Hepatocyte (in vitro differentiated cells): Measurements from ENCODE around the gene RRN3.
"Not testable (repeated sequence)": the region's sequence is repeated elsewhere in the genome, so short reads cannot be mapped to it uniquely, and the experiment has no call there.

Source experiments
- EZH2 ChIP-seq: fragments of 200-600 bp; sonication (generic); IDR thresholded peaks from 2 replicates; pipeline ENCODE4 v1.6.1; 2016; ENCODE audit warnings: antibody characterized with exemption, mild to moderate bottlenecking, borderline replicate concordance
- EZH2phosphoT487 ChIP-seq: fragments of 200-600 bp; sonication (generic); IDR thresholded peaks from one replicate; pipeline ENCODE4 v1.6.1; 2018; ENCODE audit warnings: antibody characterized with exemption, mild to moderate bottlenecking, low read depth, moderate library complexity; ENCODE audit not compliant: unreplicated experiment, severe bottlenecking
- TF ChIP-seq, protein P1 (sequence below): fragments of 200-600 bp; sonication (generic); IDR thresholded peaks from 2 replicates; pipeline ENCODE4 v1.5.1; 2016; ENCODE audit warnings: antibody characterized with exemption, mild to moderate bottlenecking; ENCODE audit not compliant: poor library complexity

DNA sequence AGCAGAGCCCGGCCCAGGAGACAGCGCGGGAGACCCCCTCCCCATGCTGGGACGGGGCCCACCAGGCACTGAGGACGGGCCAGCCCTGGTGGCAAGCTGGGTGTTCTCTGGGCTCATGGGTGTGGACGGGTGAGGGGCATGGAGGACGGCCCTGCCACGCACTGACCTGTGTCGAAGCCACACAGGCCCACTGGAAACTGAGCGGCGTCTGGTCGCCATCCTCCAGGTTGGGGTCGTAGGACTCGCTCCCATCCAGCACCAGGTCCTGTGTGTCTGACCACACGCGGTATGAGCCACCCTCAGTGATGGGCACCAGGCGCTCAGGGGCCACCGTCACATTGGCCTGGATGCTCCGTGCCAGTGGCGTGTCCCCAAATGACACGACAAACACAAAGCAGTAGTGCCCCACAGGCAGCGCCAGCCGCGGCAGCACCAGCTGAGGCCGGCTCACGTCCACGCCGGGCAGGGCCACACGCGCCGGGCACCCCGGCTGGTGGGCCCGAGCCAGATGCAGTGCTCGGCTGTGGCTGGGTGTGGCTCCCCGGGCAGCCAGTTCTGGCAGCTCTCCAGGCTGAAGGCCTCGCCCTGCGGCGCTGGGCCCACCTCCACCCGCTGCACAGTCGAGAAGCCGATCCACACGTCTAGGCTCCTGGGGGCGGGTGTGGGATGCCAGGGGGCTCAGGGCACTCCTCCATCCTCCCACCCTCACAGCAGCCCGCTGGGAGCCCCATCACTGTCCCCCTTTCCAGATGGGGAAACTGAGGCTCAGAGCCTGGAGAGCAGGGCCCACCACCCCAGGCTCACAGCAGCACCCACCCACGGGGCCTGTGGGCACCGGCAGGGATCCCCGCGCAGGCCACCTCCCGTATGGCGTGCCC lies 41.6 kb upstream of the RRN3 start:
- TF ChIP-seq, protein P1, sequence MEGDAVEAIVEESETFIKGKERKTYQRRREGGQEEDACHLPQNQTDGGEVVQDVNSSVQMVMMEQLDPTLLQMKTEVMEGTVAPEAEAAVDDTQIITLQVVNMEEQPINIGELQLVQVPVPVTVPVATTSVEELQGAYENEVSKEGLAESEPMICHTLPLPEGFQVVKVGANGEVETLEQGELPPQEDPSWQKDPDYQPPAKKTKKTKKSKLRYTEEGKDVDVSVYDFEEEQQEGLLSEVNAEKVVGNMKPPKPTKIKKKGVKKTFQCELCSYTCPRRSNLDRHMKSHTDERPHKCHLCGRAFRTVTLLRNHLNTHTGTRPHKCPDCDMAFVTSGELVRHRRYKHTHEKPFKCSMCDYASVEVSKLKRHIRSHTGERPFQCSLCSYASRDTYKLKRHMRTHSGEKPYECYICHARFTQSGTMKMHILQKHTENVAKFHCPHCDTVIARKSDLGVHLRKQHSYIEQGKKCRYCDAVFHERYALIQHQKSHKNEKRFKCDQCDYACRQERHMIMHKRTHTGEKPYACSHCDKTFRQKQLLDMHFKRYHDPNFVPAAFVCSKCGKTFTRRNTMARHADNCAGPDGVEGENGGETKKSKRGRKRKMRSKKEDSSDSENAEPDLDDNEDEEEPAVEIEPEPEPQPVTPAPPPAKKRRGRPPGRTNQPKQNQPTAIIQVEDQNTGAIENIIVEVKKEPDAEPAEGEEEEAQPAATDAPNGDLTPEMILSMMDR: not testable (repeated sequence)
- not testable (repeated sequence) for TF ChIP-seq EZH2, EZH2phosphoT487
